Activated CD8-positive, alpha-beta memory T cell treated with anti-CD3 and anti-CD28 coated beads, Interleukin-2, amount 50 U/mL, for 24 hours (primary cell): ENCODE data around the gene IL17REL.
"Not testable (repeated sequence)": the region's sequence is repeated elsewhere in the genome, so short reads cannot be mapped to it uniquely, and the experiment has no call there.

Source experiments
- DNase-seq: peaks from one replicate; pipeline ENCODE4 v3.0.0-alpha.2; 2020; ENCODE audit errors: extremely low read depth

IL17REL gene

DNA sequence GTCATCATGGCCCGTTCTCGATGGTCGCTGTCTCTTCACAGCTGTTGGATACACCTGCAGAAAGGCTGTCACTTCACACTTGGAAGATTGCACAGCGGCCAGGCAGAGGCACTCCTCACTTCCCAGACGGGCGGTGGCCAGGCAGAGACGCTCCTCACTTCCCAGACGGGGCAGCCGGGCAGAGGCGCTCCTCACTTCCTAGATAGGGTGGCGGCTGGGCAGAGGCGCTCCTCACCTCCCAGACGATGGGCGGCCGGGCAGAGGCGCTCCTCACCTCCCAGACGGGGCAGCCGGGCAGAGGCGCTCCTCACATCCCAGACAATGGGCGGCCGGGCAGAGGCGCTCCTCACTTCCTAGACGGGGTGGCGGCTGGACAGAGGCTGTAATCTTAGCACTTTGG lies 22.7 kb downstream of the IL17REL start:
- DNase-seq = not testable (repeated sequence)

DNA sequence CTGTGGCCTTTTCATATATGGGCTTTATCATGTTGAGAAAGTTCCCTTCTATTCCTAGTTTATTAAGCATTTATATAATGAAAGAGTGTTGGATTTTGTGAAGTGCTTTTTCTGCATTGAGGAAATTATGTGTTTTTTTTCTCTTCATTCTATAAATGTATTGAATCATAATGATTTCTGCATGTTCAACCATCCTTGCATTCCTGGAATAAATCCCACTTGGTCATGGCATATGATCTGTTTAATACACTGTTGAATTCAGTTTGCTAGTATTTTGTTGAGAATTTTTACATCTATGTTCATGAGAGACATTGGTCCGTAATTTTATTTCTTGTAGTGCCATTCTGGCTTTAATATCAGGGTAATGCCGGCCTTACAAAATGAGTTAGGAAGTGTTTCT lies 26.2 kb downstream of the IL17REL start:
- DNase-seq = no peak

DNA sequence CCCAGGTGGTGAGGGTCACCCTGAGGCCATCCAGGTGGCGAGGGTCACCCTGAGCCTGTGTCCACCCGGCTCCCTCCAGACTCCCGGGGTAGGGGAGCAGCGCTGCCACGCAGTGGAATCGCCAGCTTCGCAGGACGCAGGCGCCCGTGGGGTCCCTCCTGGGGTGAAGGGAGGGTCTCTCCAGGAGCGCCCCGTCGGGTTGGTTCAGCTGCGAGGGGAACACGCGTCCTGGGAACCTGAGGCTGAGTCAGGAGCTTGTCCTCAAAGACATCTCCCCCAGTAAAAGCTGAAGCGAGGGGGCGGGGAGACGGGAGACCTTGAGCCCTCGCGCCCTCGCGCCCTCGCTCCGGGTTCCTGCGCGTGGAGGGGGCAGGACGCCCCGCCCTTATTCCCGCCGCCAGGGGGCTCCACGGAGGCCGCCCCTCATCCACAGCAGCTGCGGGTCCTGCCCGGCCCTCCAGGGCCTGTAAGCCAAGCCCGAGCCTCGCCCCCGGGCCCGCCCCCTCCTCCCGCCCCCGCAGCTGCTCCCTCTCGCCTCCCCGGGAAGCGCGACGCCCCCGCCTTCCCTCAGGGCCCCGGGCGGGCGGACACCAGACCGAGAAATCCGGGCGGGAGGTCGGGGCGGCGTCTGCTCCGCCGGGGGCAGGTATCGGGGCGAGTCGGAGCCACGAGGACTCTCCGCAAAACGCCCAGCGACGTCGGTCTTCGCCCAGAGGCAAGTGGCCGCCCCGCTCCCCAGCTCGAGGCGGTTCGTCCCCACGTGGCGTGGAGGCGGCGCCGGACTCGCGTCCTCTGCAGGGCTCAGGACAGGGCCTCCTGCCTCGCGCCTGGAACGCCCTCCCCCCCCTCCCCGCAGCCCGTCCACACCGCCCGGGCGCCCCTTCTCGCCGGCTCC lies 29.2 kb downstream of the IL17REL start:
- no peak for DNase-seq

DNA sequence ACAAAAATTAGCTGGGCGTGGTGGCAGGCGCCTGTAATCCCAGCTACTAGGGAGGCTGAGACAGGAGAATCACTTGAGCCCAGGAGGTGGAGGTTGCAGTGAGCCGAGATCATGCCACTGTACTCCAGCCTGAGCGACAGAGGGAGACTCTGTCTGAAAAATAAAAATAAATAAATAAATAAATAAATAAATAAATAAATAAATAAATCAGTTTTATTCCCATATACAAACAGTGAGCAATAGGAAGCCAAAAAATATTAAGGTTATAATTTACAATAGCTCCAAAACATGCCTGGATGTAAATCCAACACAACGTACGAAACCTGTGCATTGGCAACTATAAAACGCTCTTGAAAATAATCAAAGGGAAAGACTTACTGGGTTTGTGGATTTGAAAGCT lies 30.8 kb downstream of the IL17REL start:
- not testable (repeated sequence) for DNase-seq

DNA sequence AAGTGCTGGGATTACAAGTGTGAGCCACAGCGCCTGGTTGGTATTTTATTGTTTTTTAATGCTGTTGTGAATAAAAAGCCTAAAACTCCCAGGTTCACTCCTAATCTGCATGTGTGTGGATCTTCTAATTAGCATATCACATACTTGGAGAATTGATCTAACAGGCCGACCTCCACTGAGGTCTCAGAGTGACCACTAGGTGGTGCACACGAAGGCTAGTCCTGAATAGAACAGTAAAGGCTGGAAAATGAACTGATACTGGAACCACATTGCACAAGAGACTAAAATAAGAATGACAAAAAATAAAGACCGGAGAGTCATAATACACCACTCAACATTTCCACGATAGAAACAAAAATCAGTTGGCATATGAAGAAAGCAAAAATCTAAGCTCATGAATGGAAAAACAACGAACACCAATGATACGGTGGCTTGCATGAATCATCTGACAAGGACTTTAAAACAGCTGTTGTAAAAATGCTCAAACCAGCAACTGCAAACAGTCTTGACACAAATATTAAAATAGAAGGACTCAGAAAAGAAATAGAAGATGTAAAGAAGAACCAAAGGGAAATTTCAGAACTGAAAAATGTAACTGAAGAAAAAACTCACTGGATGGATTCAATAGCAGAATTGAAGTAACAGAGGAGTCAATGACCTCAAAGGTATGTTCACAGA lies 32.8 kb downstream of the IL17REL start:
- DNase-seq = no peak

DNA sequence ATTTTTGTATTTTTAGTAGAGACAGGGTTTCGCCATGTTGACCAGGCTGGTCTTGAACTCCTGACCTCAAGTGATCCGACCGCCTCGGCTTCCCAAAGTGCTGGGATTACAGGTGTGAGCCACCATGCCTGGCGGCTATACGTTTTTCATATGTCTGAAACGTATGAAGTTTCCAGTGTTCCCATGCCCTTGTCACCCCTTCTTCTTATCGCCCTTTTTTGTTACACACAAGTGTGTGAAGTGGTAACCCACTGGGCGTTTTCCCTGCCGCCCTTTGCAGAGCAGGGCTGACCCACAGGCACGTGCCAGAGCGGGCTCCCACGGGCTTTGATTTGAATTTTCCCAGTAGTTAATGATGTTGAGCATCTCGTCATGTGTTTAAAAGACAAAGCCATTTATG lies 35.0 kb downstream of the IL17REL start:
- no peak for DNase-seq

DNA sequence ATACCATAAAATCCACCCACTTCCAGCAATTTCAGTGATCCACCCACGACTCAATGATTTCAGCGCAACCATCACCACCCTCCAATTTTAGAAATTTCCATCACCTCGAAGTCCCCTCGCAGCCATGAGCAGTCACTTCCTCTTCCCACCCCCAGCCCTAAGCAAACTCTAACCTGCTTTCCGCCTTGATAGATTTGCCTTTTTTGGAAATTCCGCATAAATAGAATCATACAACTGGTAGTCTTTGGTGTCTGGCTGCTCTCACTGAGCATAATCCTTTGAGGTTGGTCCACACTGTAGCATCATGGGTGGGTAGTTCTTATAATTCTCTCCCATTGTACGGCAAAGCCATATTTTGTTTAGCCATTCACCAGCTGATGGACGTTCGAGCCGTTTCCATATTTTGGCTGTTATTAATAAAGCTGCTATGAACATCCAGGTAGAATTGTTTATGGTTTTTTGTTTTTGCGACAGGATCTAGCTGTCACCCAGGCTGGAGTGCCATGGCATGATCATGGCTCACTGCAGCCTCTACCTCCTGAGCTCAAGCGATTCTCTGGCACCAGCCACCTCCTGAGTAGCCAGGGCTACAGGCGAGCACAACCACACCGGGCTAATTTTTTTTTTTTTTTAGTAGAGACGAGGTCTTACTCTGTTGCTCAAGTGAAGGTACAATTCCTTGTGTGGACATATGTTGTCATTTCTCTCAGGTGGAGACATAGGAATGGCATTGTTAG lies 36.0 kb downstream of the IL17REL start:
- no peak for DNase-seq

DNA sequence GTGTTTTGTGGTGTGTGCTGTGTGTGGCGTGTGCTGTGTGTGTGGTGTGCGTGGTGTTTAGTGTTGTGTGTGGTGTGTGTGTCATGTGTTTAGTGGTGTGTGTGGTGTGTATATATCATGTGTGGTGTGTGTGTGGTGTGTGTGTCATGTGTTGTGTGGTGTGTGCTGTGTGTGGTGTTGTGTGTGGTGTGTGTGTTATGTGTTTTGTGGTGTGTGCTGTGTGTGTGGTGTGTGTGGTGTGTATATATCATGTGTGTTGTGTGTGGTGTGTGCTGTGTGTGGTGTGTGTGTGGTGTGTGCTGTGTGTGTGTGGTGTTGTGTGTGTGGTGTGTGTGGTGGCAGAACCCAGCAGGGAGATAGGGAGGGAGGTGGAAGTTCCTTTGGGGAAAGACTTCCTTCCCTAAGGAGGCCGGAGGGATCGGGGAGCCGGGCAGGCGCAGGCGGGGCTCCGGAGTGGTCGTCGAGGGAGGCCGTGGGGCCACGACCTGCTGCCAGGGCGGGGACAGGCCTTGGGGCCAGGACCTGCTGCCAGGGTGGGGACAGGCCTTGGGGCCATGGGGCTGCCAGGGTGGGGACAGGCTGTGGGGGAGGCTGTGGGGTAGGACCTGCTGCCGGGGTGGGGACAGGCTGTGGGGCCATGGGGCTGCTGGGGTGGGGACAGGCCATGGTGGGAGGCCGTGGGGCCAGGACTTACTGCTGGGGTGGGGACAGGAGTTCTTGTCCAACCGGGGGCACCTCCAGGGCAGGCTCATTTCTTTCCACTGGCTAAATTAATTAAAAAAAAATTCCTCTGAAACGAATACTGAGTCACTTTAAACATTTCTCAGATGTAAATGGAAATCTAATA lies 36.8 kb downstream of the IL17REL start:
- DNase-seq = no peak

DNA sequence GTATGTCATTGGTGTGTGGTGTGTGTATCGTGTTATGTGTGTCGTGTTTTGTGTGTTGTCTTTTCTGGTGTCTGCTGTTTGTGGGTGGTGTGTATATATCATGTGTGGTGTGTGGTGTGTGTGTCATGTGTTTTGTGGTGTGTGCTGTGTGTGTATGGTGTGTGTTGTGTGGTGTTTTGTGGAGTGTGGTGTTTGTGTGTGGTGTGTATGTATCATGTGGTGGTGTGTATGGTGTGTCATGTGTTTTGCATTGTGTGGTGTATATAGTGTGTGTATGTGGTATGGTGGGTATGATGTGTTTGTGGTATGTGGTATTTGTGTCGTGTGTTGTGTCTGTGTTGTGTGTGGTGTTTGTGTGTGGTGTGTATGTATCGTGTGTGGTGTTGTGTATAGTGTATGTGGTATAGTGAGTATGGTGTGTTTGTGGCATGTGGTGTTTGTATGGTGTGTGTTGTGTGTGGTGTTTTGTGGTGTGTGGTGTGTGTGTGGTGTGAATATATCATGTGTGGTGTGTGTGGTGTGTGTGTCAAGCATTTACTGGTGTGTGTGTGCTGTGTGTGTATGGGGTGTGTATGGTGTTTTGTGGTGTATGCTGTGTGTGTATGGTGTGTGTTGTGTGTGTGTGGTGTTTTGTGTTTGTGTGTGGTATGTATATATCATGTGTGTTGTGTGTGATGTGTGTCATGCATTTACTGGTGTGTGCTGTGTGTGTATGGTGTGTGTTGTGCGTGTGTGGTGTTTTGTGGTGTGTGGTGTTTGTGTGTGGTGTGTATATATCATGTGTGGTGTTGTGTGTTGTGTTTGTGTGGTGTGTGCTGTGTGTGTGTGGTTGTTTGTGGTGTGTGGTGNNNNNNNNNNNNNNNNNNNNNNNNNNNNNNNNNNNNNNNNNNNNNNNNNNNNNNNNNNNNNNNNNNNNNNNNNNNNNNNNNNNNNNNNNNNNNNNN lies 39.3 kb downstream of the IL17REL start:
- no peak for DNase-seq

DNA sequence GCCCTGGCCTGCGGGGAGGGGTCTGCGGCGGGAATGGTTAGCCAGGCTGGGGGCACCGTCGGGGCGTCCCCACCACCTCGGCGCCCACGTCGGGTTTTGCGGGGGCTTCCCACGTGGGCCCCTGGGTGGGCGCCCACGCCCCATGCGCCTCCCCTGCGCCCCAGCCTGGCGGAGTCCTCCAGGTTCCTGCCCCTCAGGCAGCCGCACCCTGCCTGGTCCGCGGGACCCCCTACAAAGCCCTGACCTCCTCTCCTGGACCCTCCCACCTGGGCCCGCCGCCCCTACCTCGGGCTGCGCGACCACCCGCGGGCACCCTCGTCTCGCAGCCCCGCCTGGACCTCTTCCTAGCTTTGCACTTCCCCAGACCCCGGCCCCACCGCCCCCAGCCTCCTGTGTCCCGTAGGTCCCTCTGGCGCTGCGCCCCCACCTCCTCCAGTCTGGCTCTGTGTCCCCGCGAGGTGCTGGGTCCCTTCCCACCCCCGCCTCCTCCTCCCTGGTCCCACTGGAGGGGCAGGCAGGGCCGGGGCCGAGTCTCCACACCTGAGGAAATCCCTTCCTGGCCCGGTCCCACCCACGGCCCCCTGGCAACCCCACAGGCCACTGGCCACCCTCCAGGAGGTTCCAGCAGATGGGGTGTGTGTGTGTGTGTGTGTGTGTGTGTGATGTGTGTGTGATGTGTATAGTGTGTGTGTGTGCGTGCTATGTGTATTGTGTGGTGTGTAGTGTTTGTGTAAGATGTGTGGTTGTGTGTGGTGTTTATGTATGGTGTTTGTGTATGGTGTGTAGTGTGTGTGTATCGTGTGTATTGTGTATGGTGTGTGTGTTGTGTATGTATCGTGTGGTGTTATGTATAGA lies 40.2 kb downstream of the IL17REL start:
- no peak for DNase-seq

DNA sequence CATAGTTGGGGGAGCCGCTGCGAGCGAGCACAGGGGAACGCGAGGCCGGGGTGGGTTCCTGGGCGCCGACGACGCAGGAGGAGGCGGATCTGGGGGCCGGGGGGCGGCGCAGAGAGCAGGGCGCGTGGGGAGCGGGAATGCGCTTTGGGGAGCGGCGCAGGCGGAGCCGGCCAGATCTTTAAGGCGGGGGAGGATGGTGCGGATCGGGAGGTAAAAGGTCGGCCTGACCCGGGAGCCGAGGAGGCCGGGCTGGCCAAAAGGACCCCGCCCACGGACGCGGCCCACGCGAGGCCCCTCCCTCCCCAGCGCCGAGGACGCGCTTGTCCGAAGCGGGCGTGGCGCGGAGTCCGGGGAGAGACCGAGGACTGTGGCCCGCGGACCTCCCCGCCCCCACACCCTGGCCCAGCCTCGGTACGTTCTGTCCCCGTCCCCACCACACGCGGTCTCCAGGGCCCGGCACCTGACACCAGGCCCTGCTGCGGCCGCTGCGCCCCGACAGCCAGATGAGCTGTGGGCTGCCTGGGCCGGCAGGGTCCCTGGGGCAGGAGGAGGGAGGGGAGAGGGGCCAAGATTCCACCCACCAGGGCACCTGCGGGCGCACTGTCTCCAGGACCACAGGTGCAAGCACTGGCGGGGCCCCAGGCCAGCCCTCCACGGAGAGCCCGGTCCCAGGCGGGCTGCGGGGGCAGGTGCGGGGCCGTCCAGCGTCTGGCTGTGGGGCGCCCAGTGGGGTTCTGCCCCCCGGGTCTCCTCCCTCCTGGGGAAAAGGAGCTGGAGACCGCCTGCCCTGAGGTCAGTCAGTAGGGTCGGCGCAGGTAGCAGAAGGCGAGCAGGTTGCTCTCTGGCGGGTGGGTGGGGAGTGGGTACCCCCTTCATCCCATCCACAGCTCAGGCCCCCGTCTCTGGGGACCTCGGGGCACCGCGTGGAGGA lies 41.1 kb downstream of the IL17REL start:
- DNase-seq = no peak

DNA sequence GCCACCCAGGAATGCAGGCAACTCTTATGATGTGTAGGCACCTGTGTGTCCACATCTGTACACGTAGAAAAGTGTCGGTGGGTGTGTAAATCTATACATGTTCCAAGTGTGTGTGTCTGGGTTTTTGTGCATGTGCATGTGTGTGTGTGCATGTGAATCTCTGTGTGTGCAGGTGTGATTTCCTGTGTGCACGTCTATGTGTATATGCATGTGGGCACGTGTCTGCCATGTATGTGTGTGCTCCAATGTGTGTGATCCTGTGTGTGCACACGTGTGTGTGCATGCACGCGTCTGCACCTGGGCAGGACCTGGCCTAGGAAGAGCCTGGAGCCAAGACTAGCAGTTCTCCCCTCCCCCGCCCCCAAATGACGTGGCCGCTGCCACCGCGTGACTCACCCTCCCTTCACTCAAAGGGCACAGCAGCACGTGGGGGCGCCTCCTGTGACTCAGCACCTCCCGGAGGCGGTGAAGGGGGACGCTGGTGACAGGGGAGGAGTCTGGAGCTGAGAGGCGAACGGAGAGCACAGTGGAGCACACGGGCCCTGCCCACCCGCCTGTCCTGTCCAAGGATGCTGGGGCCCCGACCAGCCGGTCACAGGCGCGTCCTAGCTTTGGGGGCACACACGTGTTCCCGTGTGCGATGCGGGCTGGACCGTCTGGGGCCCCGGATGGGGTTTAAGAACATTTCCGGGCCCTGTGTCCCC lies 41.9 kb downstream of the IL17REL start:
- peak; percentile 92 for DNase-seq

DNA sequence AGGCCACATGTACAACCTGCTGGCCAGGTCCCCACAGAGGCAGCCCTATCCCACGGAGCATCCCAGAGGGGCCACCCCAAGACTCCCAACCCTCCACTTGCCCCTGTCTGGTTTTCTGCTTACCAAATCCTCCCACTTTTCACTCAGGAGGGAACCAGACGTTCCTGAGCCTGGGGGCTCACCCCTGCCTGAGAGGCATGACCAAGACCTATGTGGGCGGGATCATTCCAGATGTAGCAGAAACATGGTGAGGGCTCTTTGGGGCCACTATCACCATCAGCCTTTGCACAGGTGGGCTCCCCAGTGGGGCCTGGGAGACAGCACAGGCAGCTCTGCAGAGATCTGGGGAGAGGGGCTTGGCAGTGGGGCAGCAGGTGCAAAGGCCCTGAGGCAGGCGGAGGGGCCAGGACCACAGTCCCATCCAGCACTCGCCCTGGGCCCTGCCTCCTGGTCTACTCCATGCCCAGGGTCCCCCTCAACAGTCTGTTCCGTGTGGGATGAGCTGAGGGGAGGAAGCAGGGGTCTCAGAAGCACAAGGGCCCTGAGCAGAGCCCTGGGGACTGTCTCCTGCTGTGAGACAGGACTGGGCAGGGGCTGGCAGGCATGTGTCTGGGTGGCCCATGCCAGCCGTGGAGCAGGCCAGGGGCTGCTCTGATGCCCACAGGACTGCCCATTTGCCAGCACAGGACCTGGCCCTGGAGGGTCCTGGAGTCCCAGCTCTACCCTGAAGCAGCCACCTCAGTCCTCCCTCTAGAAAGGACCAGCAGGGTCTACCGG lies 42.6 kb downstream of the IL17REL start:
- DNase-seq = no peak

DNA sequence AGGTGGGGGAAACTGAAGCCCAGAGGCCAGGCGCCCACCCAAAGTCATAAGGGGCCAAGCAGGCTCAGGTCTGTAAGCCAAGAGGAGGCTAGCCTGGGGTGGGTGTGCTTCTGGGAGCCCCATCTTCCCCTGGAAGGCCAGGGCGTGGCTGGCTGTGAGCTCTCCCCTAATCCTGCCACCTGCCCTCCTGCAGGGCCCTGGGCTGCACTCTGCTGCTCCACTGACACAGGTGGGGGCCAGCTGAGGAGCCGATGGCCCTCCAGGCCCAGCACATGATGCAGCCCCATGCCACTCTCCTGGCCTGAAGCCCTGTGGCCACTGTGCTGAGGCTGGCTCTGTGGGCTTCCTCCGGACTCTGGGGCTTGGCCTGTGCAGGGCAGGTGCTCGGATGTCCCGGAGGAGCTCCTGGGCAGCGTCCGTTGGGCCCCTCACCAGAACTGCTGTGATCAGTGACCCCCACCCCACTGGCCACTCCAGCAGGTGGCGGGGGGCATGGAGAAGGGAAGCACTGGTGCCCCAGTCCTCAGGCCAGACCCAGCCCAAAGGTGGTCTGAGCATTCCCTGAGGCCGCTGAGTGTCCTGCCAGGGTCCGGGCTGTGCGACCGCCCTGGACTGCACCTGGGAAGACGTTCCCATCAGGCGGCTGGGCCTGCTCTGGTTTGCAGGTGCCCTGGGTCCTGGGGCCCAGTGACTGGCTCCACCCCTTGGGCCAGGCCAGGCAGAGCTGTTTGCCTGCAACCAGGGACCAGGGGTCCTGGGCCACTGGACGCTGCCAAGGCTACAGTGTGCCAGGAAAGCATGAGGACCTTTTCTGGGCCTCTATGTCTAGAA lies 43.5 kb downstream of the IL17REL start:
- no peak for DNase-seq

DNA sequence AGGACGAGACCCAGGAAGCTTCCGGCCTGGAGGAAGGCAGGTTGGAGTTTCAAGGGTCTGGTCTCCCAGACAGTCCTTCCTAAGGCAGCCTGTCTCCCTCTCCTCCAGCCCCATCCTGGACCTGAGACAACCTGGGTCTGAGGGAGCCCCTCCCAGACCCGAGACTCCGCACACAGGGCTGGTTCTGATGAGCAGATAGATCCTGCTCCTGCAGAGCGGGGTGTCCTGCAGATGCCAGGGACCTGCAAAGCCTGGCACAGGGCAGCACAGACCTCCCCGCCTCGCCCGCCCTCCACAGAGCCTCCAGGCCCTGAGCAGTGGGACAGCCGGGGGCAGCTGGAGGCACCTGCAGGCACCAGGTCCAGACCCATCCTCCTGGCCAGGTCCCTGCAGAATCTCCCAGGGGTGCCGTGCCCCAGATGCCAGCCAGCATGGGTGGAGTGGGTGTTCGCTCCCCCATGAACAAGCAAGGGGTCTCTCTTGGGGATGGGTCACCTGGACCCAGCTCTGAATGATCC lies 44.2 kb downstream of the IL17REL start:
- no peak for DNase-seq

DNA sequence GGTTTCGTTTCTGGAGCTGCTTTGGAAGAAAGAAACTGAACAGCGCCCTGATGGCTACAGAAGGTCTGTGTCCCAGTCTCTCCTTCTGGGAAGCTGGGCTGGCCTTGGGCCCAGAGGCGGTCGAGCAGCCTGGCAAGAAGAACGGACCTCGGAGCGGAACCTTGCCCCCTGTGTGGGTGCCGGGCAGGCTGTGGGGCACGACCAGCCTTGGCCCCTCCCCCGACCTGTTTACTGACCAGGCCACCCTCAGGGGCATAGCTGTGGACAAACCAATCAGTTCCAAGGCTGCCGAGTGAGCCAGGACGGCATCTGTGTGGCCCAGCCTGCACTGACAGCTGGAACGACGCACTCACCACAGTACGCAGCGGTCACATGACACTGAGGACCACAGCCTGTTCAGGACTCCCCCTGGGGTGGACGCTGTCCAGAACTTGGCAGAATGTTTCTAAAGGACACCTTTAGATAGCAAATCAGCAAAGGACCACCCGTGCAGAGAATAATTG lies 44.8 kb downstream of the IL17REL start:
- DNase-seq = no peak
